Measurements from ENCODE around the gene IDH2. TPM values are rescaled to one million over a fixed set of nuclear protein-coding genes. Genes with fewer than 3 reads are reported as not detected.
"Not testable (repeated sequence)": the region's sequence is repeated elsewhere in the genome, so short reads cannot be mapped to it uniquely, and the experiment has no call there.

IDH2 gene
- total RNA-seq, 1 donor from 2014 or later, result 149 TPM

DNA sequence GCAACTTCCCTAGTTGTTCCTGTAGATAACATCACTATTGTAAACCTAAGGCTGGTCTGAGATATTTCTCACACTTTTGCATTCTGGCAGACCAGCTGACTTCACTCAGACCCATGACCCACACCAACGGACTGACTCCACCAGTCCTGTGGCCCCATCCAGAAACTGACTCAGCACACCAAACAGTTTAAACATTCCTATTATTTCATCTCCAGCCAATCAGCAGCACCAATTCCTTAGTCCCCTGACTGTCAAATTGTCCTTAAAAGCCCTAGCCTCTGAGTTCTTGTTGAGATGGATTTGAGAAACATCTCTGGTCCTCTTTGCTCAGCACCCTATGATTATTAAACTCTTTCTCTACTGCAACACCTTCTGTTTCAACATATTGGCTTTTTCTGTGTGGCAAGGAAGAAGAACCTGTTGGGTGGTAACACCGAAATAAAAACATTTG, 12.2 kb upstream of the IDH2 start:
- peaks cover 11% of the 10 kb centered on the region for H3K36me3 Mint-ChIP-seq (ENCODE audit: unreplicated experiment)
- no peak for DNase-seq
- H3K9me3 Mint-ChIP-seq (ENCODE audit: unreplicated experiment), result peaks cover 5% of the 10 kb centered on the region
- TF ChIP-seq, protein P1, sequence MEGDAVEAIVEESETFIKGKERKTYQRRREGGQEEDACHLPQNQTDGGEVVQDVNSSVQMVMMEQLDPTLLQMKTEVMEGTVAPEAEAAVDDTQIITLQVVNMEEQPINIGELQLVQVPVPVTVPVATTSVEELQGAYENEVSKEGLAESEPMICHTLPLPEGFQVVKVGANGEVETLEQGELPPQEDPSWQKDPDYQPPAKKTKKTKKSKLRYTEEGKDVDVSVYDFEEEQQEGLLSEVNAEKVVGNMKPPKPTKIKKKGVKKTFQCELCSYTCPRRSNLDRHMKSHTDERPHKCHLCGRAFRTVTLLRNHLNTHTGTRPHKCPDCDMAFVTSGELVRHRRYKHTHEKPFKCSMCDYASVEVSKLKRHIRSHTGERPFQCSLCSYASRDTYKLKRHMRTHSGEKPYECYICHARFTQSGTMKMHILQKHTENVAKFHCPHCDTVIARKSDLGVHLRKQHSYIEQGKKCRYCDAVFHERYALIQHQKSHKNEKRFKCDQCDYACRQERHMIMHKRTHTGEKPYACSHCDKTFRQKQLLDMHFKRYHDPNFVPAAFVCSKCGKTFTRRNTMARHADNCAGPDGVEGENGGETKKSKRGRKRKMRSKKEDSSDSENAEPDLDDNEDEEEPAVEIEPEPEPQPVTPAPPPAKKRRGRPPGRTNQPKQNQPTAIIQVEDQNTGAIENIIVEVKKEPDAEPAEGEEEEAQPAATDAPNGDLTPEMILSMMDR (IDR thresholded peaks at IDR 0.05; ENCODE audit: partially characterized antibody, unreplicated experiment), result no peak
- H3K4me1 Mint-ChIP-seq (ENCODE audit: low read depth, unreplicated experiment), result no peaks in the 10 kb centered on the region
- no peak overlapping the region for H3K4me3 Mint-ChIP-seq (ENCODE audit: unreplicated experiment)
- H3K27me3 Mint-ChIP-seq (ENCODE audit: unreplicated experiment), result no peaks in the 10 kb centered on the region
- H3K27ac Mint-ChIP-seq (ENCODE audit: unreplicated experiment), result no peak overlapping the region

DNA sequence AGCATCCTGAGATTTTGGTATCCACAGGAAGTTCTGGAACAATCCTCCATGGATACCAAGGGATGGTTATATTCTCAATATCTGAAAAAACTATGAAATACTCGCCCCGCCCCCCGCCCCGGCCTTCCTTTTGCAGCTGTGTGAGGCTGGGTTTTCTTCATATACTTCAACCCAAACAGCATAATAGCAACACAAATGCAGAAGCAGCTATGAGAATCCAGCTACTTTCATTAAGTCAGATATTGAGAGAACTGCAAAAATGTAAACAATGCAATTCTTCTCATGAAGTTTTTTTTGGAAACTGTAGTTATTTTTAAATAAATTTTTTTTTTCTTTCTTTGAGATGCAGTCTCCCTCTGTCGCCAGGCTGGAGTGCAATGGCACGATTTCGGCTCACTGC, 10.9 kb upstream of the IDH2 start:
- Mint-ChIP-seq H3K9me3 (ENCODE audit: unreplicated experiment) (peaks cover 5% of the 10 kb centered on the region), H3K4me3 (ENCODE audit: unreplicated experiment) (no peak overlapping the region), H3K27me3 (ENCODE audit: unreplicated experiment) (no peaks in the 10 kb centered on the region), H3K36me3 (ENCODE audit: unreplicated experiment) (peaks cover 11% of the 10 kb centered on the region), H3K4me1 (ENCODE audit: low read depth, unreplicated experiment) (no peaks in the 10 kb centered on the region), H3K27ac (ENCODE audit: unreplicated experiment) (no peak overlapping the region)
- no peak for DNase-seq
- TF ChIP-seq, protein P1 (IDR thresholded peaks at IDR 0.05; ENCODE audit: partially characterized antibody, unreplicated experiment), result no peak

DNA sequence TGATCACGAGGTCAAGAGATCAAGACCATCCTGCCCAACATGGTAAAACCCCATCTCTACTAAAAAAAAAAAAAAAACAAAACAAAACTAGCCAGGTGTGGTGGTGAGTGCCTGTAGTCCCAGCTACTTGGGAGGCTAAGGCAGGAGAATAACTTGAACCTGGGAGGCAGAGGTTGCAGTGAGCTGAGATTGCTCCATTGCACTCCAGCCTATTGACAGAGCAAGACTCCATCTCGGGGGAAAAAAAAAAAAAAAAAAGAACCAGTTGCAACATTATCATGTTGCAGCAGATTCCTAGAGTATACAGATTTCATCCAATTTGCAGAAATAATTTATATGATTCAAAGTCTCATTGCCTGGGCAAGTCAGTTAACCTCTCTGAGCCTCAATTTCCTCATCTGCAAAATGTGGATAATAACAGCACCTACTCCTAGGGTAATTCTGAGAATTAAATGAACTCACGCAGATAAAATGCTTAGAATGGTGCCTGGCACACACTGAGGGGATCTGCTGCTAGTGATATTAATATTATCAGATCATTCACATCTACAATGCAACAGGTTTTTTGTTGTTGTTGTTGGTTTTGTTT, 7.0 kb upstream of the IDH2 start:
- not testable (repeated sequence) for DNase-seq; H3K9me3 Mint-ChIP-seq (ENCODE audit: unreplicated experiment); H3K36me3 Mint-ChIP-seq (ENCODE audit: unreplicated experiment); H3K27ac Mint-ChIP-seq (ENCODE audit: unreplicated experiment); H3K4me1 Mint-ChIP-seq (ENCODE audit: low read depth, unreplicated experiment); H3K4me3 Mint-ChIP-seq (ENCODE audit: unreplicated experiment); H3K27me3 Mint-ChIP-seq (ENCODE audit: unreplicated experiment)

DNA sequence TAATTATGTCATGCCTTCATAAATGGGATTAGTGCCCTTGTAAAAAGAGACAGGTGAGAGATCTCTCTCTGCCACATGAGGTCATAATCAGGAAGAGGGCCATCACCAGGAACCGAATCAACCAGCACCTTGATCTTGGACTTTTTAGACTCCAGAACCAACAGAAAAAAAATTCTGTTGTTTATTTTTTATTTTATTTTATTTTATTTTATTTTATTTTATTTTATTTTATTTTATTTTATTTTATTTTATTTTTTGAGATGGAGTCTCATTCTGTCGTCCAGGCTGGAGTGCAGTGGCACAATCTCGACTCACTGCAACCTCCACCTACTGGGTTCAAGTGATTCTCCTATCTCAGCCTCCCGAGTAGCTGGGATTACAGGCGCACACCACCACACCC, 5.8 kb upstream of the IDH2 start:
- not testable (repeated sequence) for H3K4me3 Mint-ChIP-seq (ENCODE audit: unreplicated experiment); DNase-seq; H3K27me3 Mint-ChIP-seq (ENCODE audit: unreplicated experiment); H3K27ac Mint-ChIP-seq (ENCODE audit: unreplicated experiment); H3K36me3 Mint-ChIP-seq (ENCODE audit: unreplicated experiment); H3K4me1 Mint-ChIP-seq (ENCODE audit: low read depth, unreplicated experiment); H3K9me3 Mint-ChIP-seq (ENCODE audit: unreplicated experiment)

DNA sequence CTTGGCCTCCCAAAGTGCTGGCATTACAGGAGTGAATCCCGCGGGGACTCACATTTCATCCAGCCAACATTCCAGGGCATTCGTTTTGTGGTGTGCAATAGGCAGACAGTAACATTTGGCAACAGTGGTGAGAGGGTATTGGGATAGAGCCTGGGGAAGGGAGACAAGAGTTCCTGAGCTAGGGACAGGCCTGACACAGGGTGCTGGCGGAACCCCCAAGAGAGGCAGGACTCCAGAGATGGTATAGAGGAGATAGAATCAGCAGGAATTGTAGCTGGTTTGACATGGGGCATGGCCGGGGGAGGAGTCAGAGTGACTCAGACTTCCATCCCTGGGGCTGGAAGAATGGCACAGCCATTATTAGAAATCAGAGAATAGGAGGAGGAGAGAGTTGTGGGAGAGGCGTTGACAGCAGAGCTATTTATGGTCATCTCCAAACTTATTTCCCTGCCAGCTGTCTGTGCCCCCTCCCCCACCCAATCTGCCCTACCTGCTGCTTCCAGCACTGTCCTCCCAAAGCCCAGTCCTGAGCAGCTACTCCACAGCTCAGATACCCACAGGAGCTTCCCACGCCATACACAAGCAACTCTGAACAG, 4.4 kb upstream of the IDH2 start:
- Mint-ChIP-seq H3K27ac (ENCODE audit: unreplicated experiment) (no peak overlapping the region), H3K36me3 (ENCODE audit: unreplicated experiment) (no peaks in the 10 kb centered on the region), H3K27me3 (ENCODE audit: unreplicated experiment) (peaks cover 6% of the 10 kb centered on the region), H3K4me1 (ENCODE audit: low read depth, unreplicated experiment) (peaks cover 6% of the 10 kb centered on the region), H3K9me3 (ENCODE audit: unreplicated experiment) (peaks cover 4% of the 10 kb centered on the region), H3K4me3 (ENCODE audit: unreplicated experiment) (no peak overlapping the region)
- no peak for DNase-seq
- TF ChIP-seq, protein P1 (IDR thresholded peaks at IDR 0.05; ENCODE audit: partially characterized antibody, unreplicated experiment), result no peak

DNA sequence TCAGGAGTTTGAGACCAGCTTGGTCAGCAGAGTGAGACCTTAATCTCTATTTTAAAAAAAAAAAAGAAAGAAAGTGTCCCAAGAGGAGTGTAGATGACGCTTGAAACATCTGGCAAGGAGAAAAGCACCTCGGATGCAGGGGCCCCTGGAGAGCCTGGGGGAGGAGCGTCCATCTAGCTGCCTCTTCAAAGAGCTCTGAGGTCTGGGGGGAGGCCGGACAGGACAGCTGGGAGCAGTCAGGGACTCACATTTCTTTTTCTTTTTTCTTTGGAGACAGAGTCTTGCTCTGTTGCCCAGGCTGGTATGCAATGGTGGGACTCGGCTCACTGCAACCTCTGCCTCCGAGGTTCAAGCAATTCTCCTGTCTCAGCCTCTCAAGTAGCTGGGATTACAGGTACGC, 3.3 kb upstream of the IDH2 start:
- peaks cover 12% of the 10 kb centered on the region for H3K4me1 Mint-ChIP-seq (ENCODE audit: low read depth, unreplicated experiment)
- TF ChIP-seq, protein P1 (IDR thresholded peaks at IDR 0.05; ENCODE audit: partially characterized antibody, unreplicated experiment), result no peak
- no peak overlapping the region for H3K4me3 Mint-ChIP-seq (ENCODE audit: unreplicated experiment)
- DNase-seq, result no peak
- H3K27me3 Mint-ChIP-seq (ENCODE audit: unreplicated experiment), result peaks cover 8% of the 10 kb centered on the region
- no peak overlapping the region for H3K27ac Mint-ChIP-seq (ENCODE audit: unreplicated experiment)
- H3K9me3 Mint-ChIP-seq (ENCODE audit: unreplicated experiment), result peaks cover 8% of the 10 kb centered on the region
- no peaks in the 10 kb centered on the region for H3K36me3 Mint-ChIP-seq (ENCODE audit: unreplicated experiment)
